ENCODE data around the gene VARS2. TPM values are rescaled to one million over a fixed set of nuclear protein-coding genes. Genes with fewer than 3 reads are reported as not detected.

VARS2 gene
- total RNA-seq, 2 donors from 2014 or later, result 39.4 to 52.5 TPM

- no peak for DNase-seq
- H3K27ac ChIP-seq (ENCODE audit: low read depth, low read length), result no peak overlapping the region
- H3K4me1 ChIP-seq (ENCODE audit: control insufficient read depth, insufficient read depth, low read length), result peaks cover 13% of the 10 kb centered on the region
- no peak overlapping the region for H3K4me3 ChIP-seq (ENCODE audit: low read length)
- no peak overlapping the region for H3K9ac ChIP-seq (ENCODE audit: extremely low read depth, low read length, poor library complexity, severe bottlenecking)
- H3K9me3 ChIP-seq (ENCODE audit: control insufficient read depth, low read length), result no peaks in the 10 kb centered on the region
- Mint-ChIP-seq H3K27ac (no peak overlapping the region), H3K4me1 (peaks cover 28% of the 10 kb centered on the region), H3K27me3 (ENCODE audit: insufficient read depth) (no peaks in the 10 kb centered on the region), H3K36me3 (ENCODE audit: low read depth) (peaks cover 33% of the 10 kb centered on the region), H3K4me3 (no peak overlapping the region), H3K9me3 (no peaks in the 10 kb centered on the region)
- no peak for TF ChIP-seq CTCF (conservative IDR thresholded peaks at IDR 0.05)
- H3K36me3 ChIP-seq (ENCODE audit: control insufficient read depth, insufficient read depth, low read length), result peaks cover 36% of the 10 kb centered on the region
- H3K27me3 ChIP-seq (ENCODE audit: control insufficient read depth, insufficient read depth, low read length, poor library complexity, severe bottlenecking), result no peaks in the 10 kb centered on the region
- WGBS, 2 experiments (ENCODE audit: insufficient coverage in 1 of 2, insufficient read length in 1 of 2), result 77 to 82% methylated on average over 4 of the region's 4 CpGs
These were observed 24.5 kb upstream of the VARS2 start for GRCh38 chr6:30889496-30889885.

DNA sequence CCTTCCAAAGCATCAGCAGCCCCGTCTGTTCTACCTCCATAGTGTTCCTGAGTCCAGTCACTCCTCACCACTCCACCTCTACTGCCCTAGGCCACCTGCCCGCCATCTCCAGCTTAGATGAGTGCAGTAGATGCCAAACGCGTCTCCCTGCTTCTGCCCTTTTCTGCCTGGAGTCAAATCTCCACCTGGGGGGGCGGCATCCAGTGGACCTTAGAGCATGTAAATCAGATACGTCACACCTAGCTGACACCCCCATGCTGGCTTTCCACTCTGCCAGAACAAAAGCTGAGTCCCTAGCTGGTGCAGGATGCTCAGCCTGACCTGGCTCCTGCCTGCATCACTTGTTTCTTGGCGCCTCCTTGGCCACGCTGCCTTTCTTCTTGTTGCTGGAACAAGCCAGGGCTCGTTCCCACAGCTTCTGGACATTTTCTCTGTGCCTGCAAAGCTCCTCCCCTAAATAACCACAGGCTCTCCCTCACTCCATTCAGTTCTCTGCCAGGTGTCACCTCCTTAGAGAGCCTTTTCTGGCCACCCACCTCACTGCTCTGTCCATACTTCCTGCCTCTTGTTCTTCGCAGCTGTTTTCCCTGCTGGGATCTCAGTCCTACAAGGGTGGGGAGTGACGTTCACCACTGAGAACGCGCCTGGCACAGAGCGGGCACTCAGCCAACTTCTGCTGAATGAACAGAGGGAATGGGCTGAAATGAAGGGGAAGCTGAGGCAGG, 24.0 kb upstream of the VARS2 start:
- Mint-ChIP-seq H3K36me3 (ENCODE audit: low read depth) (peaks cover 39% of the 10 kb centered on the region), H3K27me3 (ENCODE audit: insufficient read depth) (no peaks in the 10 kb centered on the region), H3K27ac (peak overlapping the region; percentile 3), H3K4me1 (peaks cover 25% of the 10 kb centered on the region), H3K9me3 (no peaks in the 10 kb centered on the region), H3K4me3 (no peak overlapping the region)
- no peak for DNase-seq
- Histone ChIP-seq H3K36me3 (ENCODE audit: control insufficient read depth, insufficient read depth, low read length) (peaks cover 40% of the 10 kb centered on the region), H3K9me3 (ENCODE audit: control insufficient read depth, low read length) (no peaks in the 10 kb centered on the region), H3K9ac (ENCODE audit: extremely low read depth, low read length, poor library complexity, severe bottlenecking) (no peak overlapping the region), H3K27ac (ENCODE audit: low read depth, low read length) (peak overlapping the region; percentile 4), H3K27me3 (ENCODE audit: control insufficient read depth, insufficient read depth, low read length, poor library complexity, severe bottlenecking) (no peaks in the 10 kb centered on the region), H3K4me1 (ENCODE audit: control insufficient read depth, insufficient read depth, low read length) (peaks cover 13% of the 10 kb centered on the region), H3K4me3 (ENCODE audit: low read length) (no peak overlapping the region)
- WGBS, 2 experiments (ENCODE audit: insufficient coverage in 1 of 2, insufficient read length in 1 of 2), result 93% methylated on average over 10 to 14 of the region's 14 CpGs
- TF ChIP-seq CTCF (conservative IDR thresholded peaks at IDR 0.05), result no peak

DNA sequence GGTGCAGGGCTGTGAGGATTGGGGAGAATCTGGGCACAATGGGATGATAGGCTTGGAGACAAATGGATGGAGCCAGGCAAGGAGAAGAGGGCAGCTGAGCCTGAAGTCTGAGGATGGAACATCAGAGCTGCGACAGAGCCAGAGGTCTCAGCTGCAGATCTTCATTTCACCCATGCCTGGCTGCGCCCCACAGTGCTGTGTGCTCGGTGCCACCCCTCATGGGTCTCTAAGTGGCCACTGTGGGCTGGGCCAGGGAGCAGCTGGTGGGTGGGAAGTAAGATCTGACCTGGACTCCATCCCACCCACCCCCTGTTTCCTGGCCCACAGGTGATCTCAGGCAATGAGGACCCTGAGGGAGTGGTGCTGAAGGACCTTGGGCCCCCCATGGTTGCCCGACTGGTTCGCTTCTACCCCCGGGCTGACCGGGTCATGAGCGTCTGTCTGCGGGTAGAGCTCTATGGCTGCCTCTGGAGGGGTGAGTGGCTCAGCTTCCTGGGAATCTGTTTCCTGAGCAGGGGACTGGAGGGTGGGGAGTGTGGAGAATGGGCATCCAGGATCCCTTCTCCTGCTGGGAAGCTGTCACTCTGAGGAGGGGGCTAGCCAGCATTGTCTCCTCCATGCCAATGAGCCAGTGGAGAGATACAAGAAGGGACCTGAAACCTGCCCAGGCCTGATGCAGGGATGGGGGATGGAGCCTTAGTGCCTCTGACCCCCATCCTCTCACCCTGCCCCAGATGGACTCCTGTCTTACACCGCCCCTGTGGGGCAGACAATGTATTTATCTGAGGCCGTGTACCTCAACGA, 23.2 kb upstream of the VARS2 start:
- H3K4me3 Mint-ChIP-seq, result no peak overlapping the region

More for the DNA sequence above, 23.2 kb upstream of the VARS2 start:
- H3K27me3 Mint-ChIP-seq (ENCODE audit: insufficient read depth), result no peaks in the 10 kb centered on the region
- 91% methylated on average over 9 to 12 of the region's 12 CpGs for WGBS, 2 experiments (ENCODE audit: insufficient coverage in 1 of 2, insufficient read length in 1 of 2)
- peaks cover 40% of the 10 kb centered on the region for H3K36me3 ChIP-seq (ENCODE audit: control insufficient read depth, insufficient read depth, low read length)
- H3K9me3 ChIP-seq (ENCODE audit: control insufficient read depth, low read length), result no peaks in the 10 kb centered on the region
- H3K9me3 Mint-ChIP-seq, result no peaks in the 10 kb centered on the region
- peaks cover 17% of the 10 kb centered on the region for H3K4me1 Mint-ChIP-seq
- H3K4me1 ChIP-seq (ENCODE audit: control insufficient read depth, insufficient read depth, low read length), result peaks cover 6% of the 10 kb centered on the region
- no peak overlapping the region for H3K9ac ChIP-seq (ENCODE audit: extremely low read depth, low read length, poor library complexity, severe bottlenecking)
- H3K36me3 Mint-ChIP-seq (ENCODE audit: low read depth), result peaks cover 45% of the 10 kb centered on the region
- peak overlapping the region; percentile 4 for H3K27ac ChIP-seq (ENCODE audit: low read depth, low read length)
- peak overlapping the region; percentile 3 for H3K27ac Mint-ChIP-seq
- H3K27me3 ChIP-seq (ENCODE audit: control insufficient read depth, insufficient read depth, low read length, poor library complexity, severe bottlenecking), result no peaks in the 10 kb centered on the region
- no peak overlapping the region for H3K4me3 ChIP-seq (ENCODE audit: low read length)
- DNase-seq, result no peak
- TF ChIP-seq CTCF (conservative IDR thresholded peaks at IDR 0.05), result no peak

All from endodermal cell (in vitro differentiated cells).